Motor neuron (in vitro differentiated cells): ENCODE results near the gene ATXN7L2. TPM values are rescaled to one million over a fixed set of nuclear protein-coding genes. Genes with fewer than 3 reads are reported as not detected.
A peak's percentile ranks its signal among the peaks of the same experiment; 100 is the strongest.

Experiments used
- ATAC-seq, 8 experiments: fragments of 200-7000 bp; cut with Tn5 transposase; replicated peaks in 6 of 8; 2 replicates each; pipeline ENCODE4 v1.8.0; 2021; ENCODE audit warnings: mild to moderate bottlenecking in 8 of 8, moderate library complexity in 8 of 8
- H3K27ac ChIP-seq, 2 donors: fragments of 250-450 bp; sonication (Bioruptor Pico); 2 replicates each; pipeline ENCODE4 v1.9.0; 2021; ENCODE audit warnings: antibody characterized with exemption in 2 of 2, mild to moderate bottlenecking in 2 of 2, moderate library complexity in 1 of 2
- H3K4me1 ChIP-seq, 2 donors: fragments of 250-450 bp; sonication (Bioruptor Pico); replicated peaks in 1 of 2; 2 replicates each; pipeline ENCODE4 v1.6.1; 2021; ENCODE audit warnings: antibody characterized with exemption in 2 of 2, mild to moderate bottlenecking in 2 of 2, moderate library complexity in 1 of 2
- H3K4me3 ChIP-seq, 5 donors: fragments of 250-450 bp; sonication (Bioruptor Pico); 2 replicates each; pipeline ENCODE4 v1.9.0; 2021; ENCODE audit warnings: antibody characterized with exemption in 5 of 5, mild to moderate bottlenecking in 5 of 5, moderate library complexity in 4 of 5
- WGBS, 10 experiments: fragments of 450-650 bp; shearing (Covaris generic); methylation state at CpG; one replicate each; pipeline ENCODE4 v1.0.0; 2022; 5-methylcytosine and 5-hydroxymethylcytosine counted together
- in situ Hi-C, 9 experiments: fragments of 400-800 bp; cut with MboI; loops; one replicate each; pipeline ENCODE4 v1.15.0; 2021; ENCODE audit warnings: low sequenced_read_pairs in 9 of 9, low pct_unique_long_range_greater_than_20kb in 2 of 9; ENCODE audit not compliant: unreplicated experiment in 9 of 9
- total RNA-seq, 8 experiments: library from RNA; unstranded; fragments of 300-600 nt; gene quantifications; 2 replicates each; pipeline versions ENCODE4 v1.2.3 to v1.2.4, GENCODE V29; 2022

The ATXN7L2 gene
- total RNA-seq, 8 experiments from 2014 or later = 3.7 to 20.1 (median 9.8) TPM

GRCh38 chr1:109479901-109480300 is 3.8 kb upstream of the ATXN7L2 start:
- in situ Hi-C loops = no loop called here
- Histone ChIP-seq H3K4me3 (no peak overlapping the region), H3K27ac (no peak overlapping the region), H3K4me1 (peaks cover 7 to 12% of the 10 kb centered on the region in 2 donors)
- WGBS, 10 experiments = 60 to 100% (median 83%) methylated on average over 1 to 2 of the region's 3 CpGs; no CpG with 5 or more reads in 5 of the 10 experiments
- ATAC-seq = no peak

- Histone ChIP-seq H3K4me3 (no peak overlapping the region), H3K4me1 (peaks cover 15 to 17% of the 10 kb centered on the region in 2 donors), H3K27ac (no peak overlapping the region)
- ATAC-seq = no peak
- 40 to 60% (median 60%) methylated on average over 1 to 2 of the region's 2 CpGs; no CpG with 5 or more reads in 5 of the 10 experiments for WGBS, 10 experiments
- in situ Hi-C loops = no loop called here
Measured at GRCh38 chr1:109481646-109482045, 2.1 kb upstream of the ATXN7L2 start.

GRCh38 chr1:109482242-109482641 is 1.5 kb upstream of the ATXN7L2 start:
- in situ Hi-C loops = no loop called here
- H3K4me3 ChIP-seq = peak overlapping the region in 4 of 5 donors; percentile 87 to 100 (median 94)
- peaks cover 15 to 17% of the 10 kb centered on the region in 2 donors for H3K4me1 ChIP-seq
- H3K27ac ChIP-seq = peak overlapping the region in 1 of 2 donors; percentile 34
- no peak for ATAC-seq

- WGBS, 10 experiments = 0 to 70% (median 13%) methylated on average over 2 to 10 of the region's 29 CpGs; no CpG with 5 or more reads in 4 of the 10 experiments
- Histone ChIP-seq H3K4me1 (peaks cover 15 to 17% of the 10 kb centered on the region in 2 donors), H3K4me3 (peak overlapping the region; percentile 87 to 100 (median 96)), H3K27ac (peak overlapping the region; percentile 76 to 100)
- peak; percentile 17 to 86 (median 82) for ATAC-seq
- in situ Hi-C loops = no loop called here
Measured at GRCh38 chr1:109482791-109483671, 674 bp upstream of the ATXN7L2 start.

GRCh38 chr1:109484519-109484975 is 842 bp downstream of the ATXN7L2 start:
- peaks cover 15 to 17% of the 10 kb centered on the region in 2 donors for H3K4me1 ChIP-seq
- in situ Hi-C loops = no loop called here
- H3K4me3 ChIP-seq = peak overlapping the region; percentile 87 to 100 (median 96)
- ATAC-seq = peak in 3 of 8 experiments; percentile 9 to 18 (median 13)
- WGBS, 10 experiments = 0 to 48% (median 9%) methylated on average over 4 to 10 of the region's 15 CpGs; no CpG with 5 or more reads in 5 of the 10 experiments
- peak overlapping the region; percentile 25 to 100 for H3K27ac ChIP-seq

- peak overlapping the region; percentile 87 to 100 (median 96) for H3K4me3 ChIP-seq
- 0 to 19% (median 0%) methylated on average over 1 to 3 of the region's 3 CpGs; no CpG with 5 or more reads in 7 of the 10 experiments for WGBS, 10 experiments
- H3K4me1 ChIP-seq = peaks cover 15 to 17% of the 10 kb centered on the region in 2 donors
- no peak for ATAC-seq
- H3K27ac ChIP-seq = peak overlapping the region; percentile 25 to 100
- in situ Hi-C loops = no loop called here
Measured at GRCh38 chr1:109485001-109485400, 1.3 kb downstream of the ATXN7L2 start.

- Histone ChIP-seq H3K4me3 (no peak overlapping the region), H3K4me1 (peaks cover 11 to 12% of the 10 kb centered on the region in 2 donors), H3K27ac (no peak overlapping the region)
- in situ Hi-C loops = no loop called here
- no peak for ATAC-seq
- WGBS, 10 experiments = 80 to 100% (median 80%) methylated on average over 1 to 2 of the region's 5 CpGs; no CpG with 5 or more reads in 7 of the 10 experiments
Measured at GRCh38 chr1:109487261-109487660, 3.6 kb downstream of the ATXN7L2 start.

GRCh38 chr1:109488201-109488600 is 4.5 kb downstream of the ATXN7L2 start:
- Histone ChIP-seq H3K27ac (no peak overlapping the region), H3K4me3 (no peak overlapping the region), H3K4me1 (peaks cover 8 to 9% of the 10 kb centered on the region in 2 donors)
- no peak for ATAC-seq
- in situ Hi-C loops = no loop called here
- 20 to 100% (median 72%) methylated on average over 1 to 5 of the region's 5 CpGs; no CpG with 5 or more reads in 4 of the 10 experiments for WGBS, 10 experiments

- in situ Hi-C loops = no loop called here
- Histone ChIP-seq H3K4me3 (no peak overlapping the region), H3K4me1 (peaks cover 8 to 9% of the 10 kb centered on the region in 2 donors), H3K27ac (no peak overlapping the region)
- no peak for ATAC-seq
- WGBS, 10 experiments = 80 to 100% (median 91%) methylated on average over 1 to 11 of the region's 12 CpGs; no CpG with 5 or more reads in 5 of the 10 experiments
Measured at GRCh38 chr1:109488696-109489095, 5.0 kb downstream of the ATXN7L2 start.

- peaks cover 8 to 9% of the 10 kb centered on the region in 2 donors for H3K4me1 ChIP-seq
- peak in 5 of 8 experiments; percentile 16 to 38 (median 32) for ATAC-seq
- no peak overlapping the region for H3K27ac ChIP-seq
- WGBS, 10 experiments = 75 to 100% (median 100%) methylated on average over 1 to 8 of the region's 11 CpGs; no CpG with 5 or more reads in 5 of the 10 experiments
- in situ Hi-C loops = no loop called here
- no peak overlapping the region for H3K4me3 ChIP-seq
Measured at GRCh38 chr1:109490029-109490933, 6.6 kb downstream of the ATXN7L2 start.

GRCh38 chr1:109490934-109491302 is 7.2 kb downstream of the ATXN7L2 start:
- ATAC-seq = no peak
- no peak overlapping the region for H3K4me3 ChIP-seq
- 40 to 100% (median 89%) methylated on average over 1 to 7 of the region's 11 CpGs; no CpG with 5 or more reads in 3 of the 10 experiments for WGBS, 10 experiments
- in situ Hi-C loops = no loop called here
- H3K27ac ChIP-seq = no peak overlapping the region
- peaks cover 6 to 7% of the 10 kb centered on the region in 2 donors for H3K4me1 ChIP-seq

GRCh38 chr1:109491372-109491771 is 7.7 kb downstream of the ATXN7L2 start:
- no peak overlapping the region for H3K4me3 ChIP-seq
- in situ Hi-C loops = no loop called here
- no peak for ATAC-seq
- WGBS, 10 experiments = 88 to 100% (median 97%) methylated on average over 2 to 8 of the region's 8 CpGs; no CpG with 5 or more reads in 4 of the 10 experiments
- H3K4me1 ChIP-seq = peaks cover 6 to 7% of the 10 kb centered on the region in 2 donors
- H3K27ac ChIP-seq = no peak overlapping the region
